NCI-H1092 treated with DMSO at 0.1 percent for 48 hours (cell line): ENCODE data around the gene FEV.

Experiments
- DNase-seq: peaks from one replicate; lab custom pipeline; 2025; lab: John Stamatoyannopoulos, UW

FEV gene

GRCh38 chr2:218979846-218980734 is 4.9 kb downstream of the FEV start:
- DNase-seq, result peak; percentile 74

- DNase-seq, result no peak
These were observed 9.8 kb downstream of the FEV start for GRCh38 chr2:218975060-218975777.

GRCh38 chr2:218970894-218971293 is 14.1 kb downstream of the FEV start:
- no peak for DNase-seq

- peak; percentile 36 for DNase-seq
These were observed 20.8 kb downstream of the FEV start for GRCh38 chr2:218964041-218964771.

- no peak for DNase-seq
These were observed 21.4 kb downstream of the FEV start for GRCh38 chr2:218963601-218964000.

GRCh38 chr2:218962859-218963492 is 22.0 kb downstream of the FEV start:
- peak; percentile 94 for DNase-seq

GRCh38 chr2:218961651-218962570 is 23.1 kb downstream of the FEV start:
- peak; percentile 46 for DNase-seq

- DNase-seq, result peak; percentile 40
These were observed 23.8 kb downstream of the FEV start for GRCh38 chr2:218961229-218961628.

GRCh38 chr2:218960309-218961165 is 24.4 kb downstream of the FEV start:
- DNase-seq, result peak; percentile 40

GRCh38 chr2:218959761-218960308 is 25.1 kb downstream of the FEV start:
- peak; percentile 41 for DNase-seq

- peak; percentile 86 for DNase-seq
These were observed 25.7 kb downstream of the FEV start, which contains the start of gene CDK5R2 for GRCh38 chr2:218959141-218959731. CDK5R2 (plus strand) TSS chr2:218959666; CDS start chr2:218959821, 155 bp downstream.

GRCh38 chr2:218958276-218958675 is 26.7 kb downstream of the FEV start:
- DNase-seq, result no peak

GRCh38 chr2:218957671-218958070 is 27.3 kb downstream of the FEV start:
- DNase-seq, result no peak

- no peak for DNase-seq
These were observed 28.9 kb downstream of the FEV start for GRCh38 chr2:218956039-218956438.

GRCh38 chr2:218954541-218955300 is 30.3 kb downstream of the FEV start:
- no peak for DNase-seq

GRCh38 chr2:218953366-218953954 is 31.5 kb downstream of the FEV start:
- DNase-seq, result no peak

- DNase-seq, result no peak
These were observed 32.8 kb downstream of the FEV start for GRCh38 chr2:218952160-218952559.

GRCh38 chr2:218946621-218947020 is 38.4 kb downstream of the FEV start:
- no peak for DNase-seq
